ENCODE measurements around the gene CTNNA3.
"Not testable (repeated sequence)": the region's sequence is repeated elsewhere in the genome, so short reads cannot be mapped to it uniquely, and the experiment has no call there.

The CTNNA3 gene

GRCh38 chr10:66378117-66378876, 1317.7 kb downstream of the CTNNA3 start:
- ChIA-PET CTCF (no interaction called here), POLR2A (no interaction called here)
- Histone ChIP-seq H3K27me3 (replicated peaks in 2 of 5; ENCODE audit: control insufficient read depth in 4 of 5, insufficient read depth in 5 of 5, low read length in 4 of 5) (no peaks in the 10 kb centered on the region), H3K36me3 (ENCODE audit: control insufficient read depth in 4 of 4, insufficient read depth in 4 of 4, low read length in 3 of 4) (no peaks in the 10 kb centered on the region), H3K27ac (ENCODE audit: insufficient read depth in 1 of 2, low read depth in 1 of 2, low read length in 2 of 2, poor library complexity in 1 of 2, severe bottlenecking in 2 of 2) (no peak overlapping the region), H3K4me1 (ENCODE audit: control extremely low read depth in 1 of 4, control insufficient read depth in 4 of 4, insufficient read depth in 4 of 4, low read length in 3 of 4) (no peaks in the 10 kb centered on the region), H3K9me3 (ENCODE audit: control extremely low read depth in 1 of 5, control insufficient read depth in 4 of 5, insufficient read depth in 2 of 5, low read depth in 1 of 5, low read length in 4 of 5) (no peaks in the 10 kb centered on the region), H3K4me3 (ENCODE audit: control insufficient read depth in 1 of 7, extremely low read depth in 1 of 7, insufficient read depth in 4 of 7, low read depth in 2 of 7, low read length in 6 of 7) (no peak overlapping the region)
- WGBS (ENCODE audit: insufficient coverage) = 83% methylated on average over 1 of the region's 3 CpGs
- DNase-seq = no peak

GRCh38 chr10:66368146-66368545, 1327.8 kb downstream of the CTNNA3 start:
- no peak overlapping the region for H3K4me3 ChIP-seq (ENCODE audit: control insufficient read depth in 1 of 7, extremely low read depth in 1 of 7, insufficient read depth in 4 of 7, low read depth in 2 of 7, low read length in 6 of 7)
- no peaks in the 10 kb centered on the region for H3K36me3 ChIP-seq (ENCODE audit: control insufficient read depth in 4 of 4, insufficient read depth in 4 of 4, low read length in 3 of 4)
- ChIA-PET POLR2A (interaction anchor here (0.6 kb wide), 1 partner anchor 33 kb away, joined by 4 read pairs; no protein-coding TSS in a partner anchor), CTCF (no interaction called here)
- H3K27ac ChIP-seq (ENCODE audit: insufficient read depth in 1 of 2, low read depth in 1 of 2, low read length in 2 of 2, poor library complexity in 1 of 2, severe bottlenecking in 2 of 2) = no peak overlapping the region
- no peak for DNase-seq
- H3K27me3 ChIP-seq (replicated peaks in 2 of 5; ENCODE audit: control insufficient read depth in 4 of 5, insufficient read depth in 5 of 5, low read length in 4 of 5) = no peaks in the 10 kb centered on the region
- no CpG with 5 or more reads among the region's 2 CpGs for WGBS (ENCODE audit: insufficient coverage)
- H3K9me3 ChIP-seq (ENCODE audit: control extremely low read depth in 1 of 5, control insufficient read depth in 4 of 5, insufficient read depth in 2 of 5, low read depth in 1 of 5, low read length in 4 of 5) = no peaks in the 10 kb centered on the region
- H3K4me1 ChIP-seq (ENCODE audit: control extremely low read depth in 1 of 4, control insufficient read depth in 4 of 4, insufficient read depth in 4 of 4, low read length in 3 of 4) = no peaks in the 10 kb centered on the region

- Histone ChIP-seq H3K36me3 (ENCODE audit: control insufficient read depth in 4 of 4, insufficient read depth in 4 of 4, low read length in 3 of 4) (no peaks in the 10 kb centered on the region), H3K9me3 (ENCODE audit: control extremely low read depth in 1 of 5, control insufficient read depth in 4 of 5, insufficient read depth in 2 of 5, low read depth in 1 of 5, low read length in 4 of 5) (no peaks in the 10 kb centered on the region), H3K27ac (ENCODE audit: insufficient read depth in 1 of 2, low read depth in 1 of 2, low read length in 2 of 2, poor library complexity in 1 of 2, severe bottlenecking in 2 of 2) (no peak overlapping the region), H3K4me3 (ENCODE audit: control insufficient read depth in 1 of 7, extremely low read depth in 1 of 7, insufficient read depth in 4 of 7, low read depth in 2 of 7, low read length in 6 of 7) (no peak overlapping the region), H3K4me1 (ENCODE audit: control extremely low read depth in 1 of 4, control insufficient read depth in 4 of 4, insufficient read depth in 4 of 4, low read length in 3 of 4) (no peaks in the 10 kb centered on the region), H3K27me3 (replicated peaks in 2 of 5; ENCODE audit: control insufficient read depth in 4 of 5, insufficient read depth in 5 of 5, low read length in 4 of 5) (no peaks in the 10 kb centered on the region)
- POLR2A ChIA-PET = no interaction called here
- WGBS (ENCODE audit: insufficient coverage) = 60% methylated on average over 2 of the region's 3 CpGs
- DNase-seq = no peak
- CTCF ChIA-PET = no interaction called here
Observed at GRCh38 chr10:66366163-66366562, 1329.8 kb downstream of the CTNNA3 start.

GRCh38 chr10:66365686-66366085, 1330.3 kb downstream of the CTNNA3 start:
- CTCF ChIA-PET = no interaction called here
- Histone ChIP-seq H3K36me3 (ENCODE audit: control insufficient read depth in 4 of 4, insufficient read depth in 4 of 4, low read length in 3 of 4) (no peaks in the 10 kb centered on the region), H3K27ac (ENCODE audit: insufficient read depth in 1 of 2, low read depth in 1 of 2, low read length in 2 of 2, poor library complexity in 1 of 2, severe bottlenecking in 2 of 2) (no peak overlapping the region), H3K27me3 (replicated peaks in 2 of 5; ENCODE audit: control insufficient read depth in 4 of 5, insufficient read depth in 5 of 5, low read length in 4 of 5) (no peaks in the 10 kb centered on the region), H3K9me3 (ENCODE audit: control extremely low read depth in 1 of 5, control insufficient read depth in 4 of 5, insufficient read depth in 2 of 5, low read depth in 1 of 5, low read length in 4 of 5) (no peaks in the 10 kb centered on the region), H3K4me3 (ENCODE audit: control insufficient read depth in 1 of 7, extremely low read depth in 1 of 7, insufficient read depth in 4 of 7, low read depth in 2 of 7, low read length in 6 of 7) (no peak overlapping the region), H3K4me1 (ENCODE audit: control extremely low read depth in 1 of 4, control insufficient read depth in 4 of 4, insufficient read depth in 4 of 4, low read length in 3 of 4) (no peaks in the 10 kb centered on the region)
- no CpG with 5 or more reads among the region's 2 CpGs for WGBS (ENCODE audit: insufficient coverage)
- no peak for DNase-seq
- POLR2A ChIA-PET = no interaction called here

GRCh38 chr10:66362522-66362921, 1333.5 kb downstream of the CTNNA3 start:
- DNase-seq = no peak
- Histone ChIP-seq H3K9me3 (ENCODE audit: control extremely low read depth in 1 of 5, control insufficient read depth in 4 of 5, insufficient read depth in 2 of 5, low read depth in 1 of 5, low read length in 4 of 5) (no peaks in the 10 kb centered on the region), H3K36me3 (ENCODE audit: control insufficient read depth in 4 of 4, insufficient read depth in 4 of 4, low read length in 3 of 4) (no peaks in the 10 kb centered on the region), H3K4me1 (ENCODE audit: control extremely low read depth in 1 of 4, control insufficient read depth in 4 of 4, insufficient read depth in 4 of 4, low read length in 3 of 4) (no peaks in the 10 kb centered on the region), H3K27ac (ENCODE audit: insufficient read depth in 1 of 2, low read depth in 1 of 2, low read length in 2 of 2, poor library complexity in 1 of 2, severe bottlenecking in 2 of 2) (no peak overlapping the region), H3K27me3 (replicated peaks in 2 of 5; ENCODE audit: control insufficient read depth in 4 of 5, insufficient read depth in 5 of 5, low read length in 4 of 5) (no peaks in the 10 kb centered on the region), H3K4me3 (ENCODE audit: control insufficient read depth in 1 of 7, extremely low read depth in 1 of 7, insufficient read depth in 4 of 7, low read depth in 2 of 7, low read length in 6 of 7) (no peak overlapping the region)
- no CpG with 5 or more reads among the region's 3 CpGs for WGBS (ENCODE audit: insufficient coverage)
- ChIA-PET CTCF (no interaction called here), POLR2A (no interaction called here)

- H3K27me3 ChIP-seq (replicated peaks in 2 of 5; ENCODE audit: control insufficient read depth in 4 of 5, insufficient read depth in 5 of 5, low read length in 4 of 5); CTCF ChIA-PET; H3K36me3 ChIP-seq (ENCODE audit: control insufficient read depth in 4 of 4, insufficient read depth in 4 of 4, low read length in 3 of 4); H3K4me1 ChIP-seq (ENCODE audit: control extremely low read depth in 1 of 4, control insufficient read depth in 4 of 4, insufficient read depth in 4 of 4, low read length in 3 of 4); DNase-seq; H3K9me3 ChIP-seq (ENCODE audit: control extremely low read depth in 1 of 5, control insufficient read depth in 4 of 5, insufficient read depth in 2 of 5, low read depth in 1 of 5, low read length in 4 of 5); H3K27ac ChIP-seq (ENCODE audit: insufficient read depth in 1 of 2, low read depth in 1 of 2, low read length in 2 of 2, poor library complexity in 1 of 2, severe bottlenecking in 2 of 2); H3K4me3 ChIP-seq (ENCODE audit: control insufficient read depth in 1 of 7, extremely low read depth in 1 of 7, insufficient read depth in 4 of 7, low read depth in 2 of 7, low read length in 6 of 7); POLR2A ChIA-PET: not testable (repeated sequence)
- 100% methylated on average over 4 of the region's 12 CpGs for WGBS (ENCODE audit: insufficient coverage)
Observed at GRCh38 chr10:66353822-66354221, 1342.2 kb downstream of the CTNNA3 start.

- Histone ChIP-seq H3K4me1 (ENCODE audit: control extremely low read depth in 1 of 4, control insufficient read depth in 4 of 4, insufficient read depth in 4 of 4, low read length in 3 of 4) (no peaks in the 10 kb centered on the region), H3K4me3 (ENCODE audit: control insufficient read depth in 1 of 7, extremely low read depth in 1 of 7, insufficient read depth in 4 of 7, low read depth in 2 of 7, low read length in 6 of 7) (no peak overlapping the region), H3K27me3 (replicated peaks in 2 of 5; ENCODE audit: control insufficient read depth in 4 of 5, insufficient read depth in 5 of 5, low read length in 4 of 5) (no peaks in the 10 kb centered on the region), H3K27ac (ENCODE audit: insufficient read depth in 1 of 2, low read depth in 1 of 2, low read length in 2 of 2, poor library complexity in 1 of 2, severe bottlenecking in 2 of 2) (no peak overlapping the region), H3K9me3 (ENCODE audit: control extremely low read depth in 1 of 5, control insufficient read depth in 4 of 5, insufficient read depth in 2 of 5, low read depth in 1 of 5, low read length in 4 of 5) (no peaks in the 10 kb centered on the region), H3K36me3 (ENCODE audit: control insufficient read depth in 4 of 4, insufficient read depth in 4 of 4, low read length in 3 of 4) (no peaks in the 10 kb centered on the region)
- DNase-seq = no peak
- ChIA-PET POLR2A (no interaction called here), CTCF (no interaction called here)
- WGBS (ENCODE audit: insufficient coverage) = no CpG with 5 or more reads among the region's 3 CpGs
Observed at GRCh38 chr10:66353422-66353821, 1342.6 kb downstream of the CTNNA3 start.
